ENCODE measurements around the gene FOXJ1.

GRCh38 chr17:76120658-76121008 lies 20.4 kb downstream of the FOXJ1 start:
- no peak for TF ChIP-seq YY1 (IDR thresholded peaks at IDR 0.05; ENCODE audit: insufficient read depth, insufficient read length)
- TF ChIP-seq ZNF274 (IDR thresholded peaks at IDR 0.05; ENCODE audit: low read depth, low read length), result no peak
